ENCODE data around the gene OR5L2. TPM values are rescaled to one million over a fixed set of nuclear protein-coding genes. Genes with fewer than 3 reads are reported as not detected.

OR5L2 gene
- polyA plus RNA-seq, 1 donor from 2014 or later: not detected

Other genes with a start within 250 kb of the OR5L2 start
- not detected for gene OR4C11, start 219.6 kb upstream of the OR5L2 start, polyA plus RNA-seq
- not detected for gene OR4P4, start 192.1 kb upstream of the OR5L2 start, polyA plus RNA-seq
- not detected for gene OR4S2, start 178.9 kb upstream of the OR5L2 start, polyA plus RNA-seq
- 0.23 TPM for gene OR4C6, start 165.0 kb upstream of the OR5L2 start, polyA plus RNA-seq
- gene OR5D13, start 53.8 kb upstream of the OR5L2 start, polyA plus RNA-seq: not detected
- gene OR5D14, start 31.7 kb upstream of the OR5L2 start, polyA plus RNA-seq: not detected
- not detected for gene OR5L1, start 15.9 kb upstream of the OR5L2 start, polyA plus RNA-seq
- gene OR5D18, start 7.6 kb upstream of the OR5L2 start, polyA plus RNA-seq: not detected
- not detected for gene OR5D16, start 11.5 kb downstream of the OR5L2 start, polyA plus RNA-seq
- not detected for gene TRIM51, start 56.1 kb downstream of the OR5L2 start, polyA plus RNA-seq
- not detected for gene OR5W2, start 87.4 kb downstream of the OR5L2 start, polyA plus RNA-seq
- gene OR5I1, start 109.2 kb downstream of the OR5L2 start, polyA plus RNA-seq: not detected
- gene OR10AG1, start 142.7 kb downstream of the OR5L2 start, polyA plus RNA-seq: not detected
- not detected for gene OR5F1, start 167.4 kb downstream of the OR5L2 start, polyA plus RNA-seq
- gene OR5AS1, start 200.4 kb downstream of the OR5L2 start, polyA plus RNA-seq: not detected

All from IgD-negative memory B cell (primary cell).